C4-2B (cell line): ENCODE measurements around the gene LYRM4.

ENCODE experiments used
- ZFX ChIP-seq: fragments of 450-650 bp; IDR thresholded peaks from 2 replicates; pipeline ENCODE4 v1.6.1; 2017
- TF ChIP-seq, protein P1 (sequence below): fragments of 450-650 bp; conservative IDR thresholded peaks from 2 replicates; pipeline ENCODE4 v1.5.1; 2017; ENCODE audit warnings: mild to moderate bottlenecking

DNA sequence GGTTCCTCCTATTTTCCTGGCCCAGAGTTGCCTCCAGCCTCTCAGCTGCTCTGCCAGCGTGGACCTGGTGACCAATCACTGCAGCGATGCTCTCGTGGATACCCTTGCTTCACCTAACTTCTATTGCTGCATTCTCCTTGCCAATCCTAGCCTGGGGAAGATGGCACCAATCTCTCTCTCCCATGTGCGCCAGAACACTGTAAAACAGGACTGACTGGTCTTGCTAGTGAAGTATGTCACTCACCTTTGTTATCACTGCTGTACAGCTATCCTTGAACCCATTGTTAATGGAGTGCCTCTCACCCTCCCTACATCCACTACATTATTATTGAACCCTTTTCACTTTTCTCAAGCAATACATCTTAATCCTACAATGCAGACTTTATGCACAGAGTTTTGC lies 80.1 kb downstream of the LYRM4 start:
- TF ChIP-seq, protein P1, sequence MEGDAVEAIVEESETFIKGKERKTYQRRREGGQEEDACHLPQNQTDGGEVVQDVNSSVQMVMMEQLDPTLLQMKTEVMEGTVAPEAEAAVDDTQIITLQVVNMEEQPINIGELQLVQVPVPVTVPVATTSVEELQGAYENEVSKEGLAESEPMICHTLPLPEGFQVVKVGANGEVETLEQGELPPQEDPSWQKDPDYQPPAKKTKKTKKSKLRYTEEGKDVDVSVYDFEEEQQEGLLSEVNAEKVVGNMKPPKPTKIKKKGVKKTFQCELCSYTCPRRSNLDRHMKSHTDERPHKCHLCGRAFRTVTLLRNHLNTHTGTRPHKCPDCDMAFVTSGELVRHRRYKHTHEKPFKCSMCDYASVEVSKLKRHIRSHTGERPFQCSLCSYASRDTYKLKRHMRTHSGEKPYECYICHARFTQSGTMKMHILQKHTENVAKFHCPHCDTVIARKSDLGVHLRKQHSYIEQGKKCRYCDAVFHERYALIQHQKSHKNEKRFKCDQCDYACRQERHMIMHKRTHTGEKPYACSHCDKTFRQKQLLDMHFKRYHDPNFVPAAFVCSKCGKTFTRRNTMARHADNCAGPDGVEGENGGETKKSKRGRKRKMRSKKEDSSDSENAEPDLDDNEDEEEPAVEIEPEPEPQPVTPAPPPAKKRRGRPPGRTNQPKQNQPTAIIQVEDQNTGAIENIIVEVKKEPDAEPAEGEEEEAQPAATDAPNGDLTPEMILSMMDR: no peak
- no peak for TF ChIP-seq ZFX
